SJCRH30 (cell line): ENCODE measurements around the gene SLC6A3. TPM values are rescaled to one million over a fixed set of nuclear protein-coding genes. Genes with fewer than 3 reads are reported as not detected.

Experiments used
- DNase-seq, 2 experiments: peaks; one replicate each; pipeline ENCODE4 v3.0.0-alpha.2; 2015 to 2020
- H3K27ac ChIP-seq: fragments of 250-450 bp; sonication (Bioruptor Pico); 2 replicates; pipeline ENCODE4 v1.5.1; 2020; ENCODE audit warnings: mild to moderate bottlenecking, moderate library complexity
- H3K27me3 ChIP-seq: fragments of 250-450 bp; sonication (Bioruptor Pico); 2 replicates; pipeline ENCODE4 v1.5.1; 2020; ENCODE audit warnings: mild to moderate bottlenecking, moderate library complexity
- H3K36me3 ChIP-seq: fragments of 250-450 bp; sonication (Bioruptor Pico); 2 replicates; pipeline ENCODE4 v1.5.1; 2020; ENCODE audit warnings: mild to moderate bottlenecking, moderate library complexity
- H3K4me1 ChIP-seq: fragments of 250-450 bp; sonication (Bioruptor Pico); 2 replicates; pipeline ENCODE4 v1.5.1; 2020; ENCODE audit warnings: mild to moderate bottlenecking, moderate library complexity
- H3K4me3 ChIP-seq: fragments of 250-450 bp; sonication (Bioruptor Pico); 2 replicates; pipeline ENCODE4 v1.5.1; 2020; ENCODE audit warnings: mild to moderate bottlenecking, moderate library complexity
- H3K9me3 ChIP-seq: fragments of 250-450 bp; sonication (Bioruptor Pico); replicated peaks from 2 replicates; pipeline ENCODE4 v1.5.1; 2020; ENCODE audit warnings: mild to moderate bottlenecking, moderate library complexity
- total RNA-seq: library from RNA; depleted of rRNA; stranded (reverse); fragments of >200 nt; shearing (Covaris generic); gene quantifications from 2 replicates; pipeline ENCODE4 v1.2.3, GENCODE V29; 2014

The SLC6A3 gene
- total RNA-seq, 1 experiment from 2014 or later = 0.04 TPM

GRCh38 chr5:1443171-1443570 lies 2.1 kb downstream of the SLC6A3 start:
- Histone ChIP-seq H3K9me3 (no peaks in the 10 kb centered on the region), H3K36me3 (no peaks in the 10 kb centered on the region), H3K4me1 (no peaks in the 10 kb centered on the region), H3K27me3 (no peaks in the 10 kb centered on the region), H3K27ac (no peak overlapping the region), H3K4me3 (no peak overlapping the region)
- no peak for DNase-seq

- DNase-seq = no peak
- Histone ChIP-seq H3K27me3 (no peaks in the 10 kb centered on the region), H3K36me3 (no peaks in the 10 kb centered on the region), H3K4me1 (peaks cover 4% of the 10 kb centered on the region; the same call in 1 of the 2 replicates), H3K4me3 (no peak overlapping the region), H3K27ac (no peak overlapping the region), H3K9me3 (no peaks in the 10 kb centered on the region)
Observed at GRCh38 chr5:1442222-1443145, 2.8 kb downstream of the SLC6A3 start.

- Histone ChIP-seq H3K9me3 (no peaks in the 10 kb centered on the region), H3K4me1 (peaks cover 4% of the 10 kb centered on the region; the same call in 1 of the 2 replicates), H3K36me3 (no peaks in the 10 kb centered on the region), H3K27me3 (no peaks in the 10 kb centered on the region), H3K27ac (no peak overlapping the region), H3K4me3 (no peak overlapping the region)
- DNase-seq = no peak
Observed at GRCh38 chr5:1441166-1441865, 3.9 kb downstream of the SLC6A3 start.

GRCh38 chr5:1440098-1440493 lies 5.1 kb downstream of the SLC6A3 start:
- Histone ChIP-seq H3K36me3 (no peaks in the 10 kb centered on the region), H3K27ac (no peak overlapping the region), H3K9me3 (no peaks in the 10 kb centered on the region), H3K27me3 (no peaks in the 10 kb centered on the region), H3K4me3 (no peak overlapping the region), H3K4me1 (peaks cover 4% of the 10 kb centered on the region; the same call in 1 of the 2 replicates)
- DNase-seq = no peak

- peaks cover 4% of the 10 kb centered on the region; the same call in 1 of the 2 replicates for H3K4me1 ChIP-seq
- DNase-seq = peak; percentile 17 to 29
- no peak overlapping the region for H3K27ac ChIP-seq
- H3K27me3 ChIP-seq = no peaks in the 10 kb centered on the region
- no peaks in the 10 kb centered on the region for H3K36me3 ChIP-seq
- no peak overlapping the region for H3K4me3 ChIP-seq
- no peaks in the 10 kb centered on the region for H3K9me3 ChIP-seq
Observed at GRCh38 chr5:1439388-1440097, 5.7 kb downstream of the SLC6A3 start.

GRCh38 chr5:1438871-1439270 lies 6.4 kb downstream of the SLC6A3 start:
- H3K4me1 ChIP-seq = peaks cover 4% of the 10 kb centered on the region; the same call in 1 of the 2 replicates
- H3K36me3 ChIP-seq = no peaks in the 10 kb centered on the region
- H3K27ac ChIP-seq = no peak overlapping the region
- no peak overlapping the region for H3K4me3 ChIP-seq
- H3K9me3 ChIP-seq = no peaks in the 10 kb centered on the region
- no peak for DNase-seq
- H3K27me3 ChIP-seq = no peaks in the 10 kb centered on the region

- DNase-seq = no peak
- Histone ChIP-seq H3K4me1 (peaks cover 4% of the 10 kb centered on the region; the same call in 1 of the 2 replicates), H3K27me3 (no peaks in the 10 kb centered on the region), H3K9me3 (no peaks in the 10 kb centered on the region), H3K4me3 (no peak overlapping the region), H3K27ac (no peak overlapping the region), H3K36me3 (no peaks in the 10 kb centered on the region)
Observed at GRCh38 chr5:1437876-1438559, 7.2 kb downstream of the SLC6A3 start.

GRCh38 chr5:1437226-1437829 lies 7.9 kb downstream of the SLC6A3 start:
- no peaks in the 10 kb centered on the region for H3K9me3 ChIP-seq
- H3K36me3 ChIP-seq = no peaks in the 10 kb centered on the region
- no peak overlapping the region for H3K27ac ChIP-seq
- no peaks in the 10 kb centered on the region for H3K27me3 ChIP-seq
- DNase-seq = peak; percentile 44 to 46
- no peak overlapping the region for H3K4me3 ChIP-seq
- peaks cover 4% of the 10 kb centered on the region; the same call in 1 of the 2 replicates for H3K4me1 ChIP-seq

- no peak for DNase-seq
- H3K4me1 ChIP-seq = peaks cover 4% of the 10 kb centered on the region; the same call in 1 of the 2 replicates
- no peak overlapping the region for H3K27ac ChIP-seq
- no peaks in the 10 kb centered on the region for H3K9me3 ChIP-seq
- no peak overlapping the region for H3K4me3 ChIP-seq
- H3K27me3 ChIP-seq = no peaks in the 10 kb centered on the region
- H3K36me3 ChIP-seq = no peaks in the 10 kb centered on the region
Observed at GRCh38 chr5:1436681-1437080, 8.6 kb downstream of the SLC6A3 start.

GRCh38 chr5:1436036-1436435 lies 9.2 kb downstream of the SLC6A3 start:
- Histone ChIP-seq H3K4me1 (peaks cover 4% of the 10 kb centered on the region; the same call in 1 of the 2 replicates), H3K36me3 (no peaks in the 10 kb centered on the region), H3K27me3 (no peaks in the 10 kb centered on the region), H3K9me3 (no peaks in the 10 kb centered on the region), H3K4me3 (no peak overlapping the region), H3K27ac (no peak overlapping the region)
- no peak for DNase-seq

- H3K27ac ChIP-seq = no peak overlapping the region
- no peaks in the 10 kb centered on the region for H3K9me3 ChIP-seq
- H3K27me3 ChIP-seq = no peaks in the 10 kb centered on the region
- no peaks in the 10 kb centered on the region for H3K36me3 ChIP-seq
- no peak for DNase-seq
- H3K4me1 ChIP-seq = peaks cover 4% of the 10 kb centered on the region; the same call in 1 of the 2 replicates
- H3K4me3 ChIP-seq = no peak overlapping the region
Observed at GRCh38 chr5:1435369-1435768, 9.9 kb downstream of the SLC6A3 start.

GRCh38 chr5:1432296-1432695 lies 12.9 kb downstream of the SLC6A3 start:
- H3K4me1 ChIP-seq = no peaks in the 10 kb centered on the region
- no peak overlapping the region for H3K4me3 ChIP-seq
- H3K27me3 ChIP-seq = no peaks in the 10 kb centered on the region
- H3K36me3 ChIP-seq = no peaks in the 10 kb centered on the region
- no peaks in the 10 kb centered on the region for H3K9me3 ChIP-seq
- DNase-seq = no peak
- H3K27ac ChIP-seq = no peak overlapping the region

- Histone ChIP-seq H3K27ac (no peak overlapping the region), H3K4me1 (no peaks in the 10 kb centered on the region), H3K36me3 (no peaks in the 10 kb centered on the region), H3K4me3 (no peak overlapping the region), H3K9me3 (no peaks in the 10 kb centered on the region), H3K27me3 (no peaks in the 10 kb centered on the region)
- DNase-seq = no peak
Observed at GRCh38 chr5:1431896-1432295, 13.3 kb downstream of the SLC6A3 start.
